NCI-H1092 treated with DMSO at 0.1 percent for 48 hours (cell line): ENCODE results near the gene IL17REL.
"Not testable (repeated sequence)": the region's sequence is repeated elsewhere in the genome, so short reads cannot be mapped to it uniquely, and the experiment has no call there.

Source experiments
- DNase-seq: peaks from one replicate; lab custom pipeline; 2025; lab: John Stamatoyannopoulos, UW

Gene IL17REL

GRCh38 chr22:49956418-49956770 is 56.2 kb downstream of the IL17REL start:
- no peak for DNase-seq

- no peak for DNase-seq
Measured at GRCh38 chr22:49955581-49956417, 56.8 kb downstream of the IL17REL start.

GRCh38 chr22:49954991-49955580 is 57.5 kb downstream of the IL17REL start:
- DNase-seq = no peak

- DNase-seq = no peak
Measured at GRCh38 chr22:49954354-49954753, 58.2 kb downstream of the IL17REL start.

DNA sequence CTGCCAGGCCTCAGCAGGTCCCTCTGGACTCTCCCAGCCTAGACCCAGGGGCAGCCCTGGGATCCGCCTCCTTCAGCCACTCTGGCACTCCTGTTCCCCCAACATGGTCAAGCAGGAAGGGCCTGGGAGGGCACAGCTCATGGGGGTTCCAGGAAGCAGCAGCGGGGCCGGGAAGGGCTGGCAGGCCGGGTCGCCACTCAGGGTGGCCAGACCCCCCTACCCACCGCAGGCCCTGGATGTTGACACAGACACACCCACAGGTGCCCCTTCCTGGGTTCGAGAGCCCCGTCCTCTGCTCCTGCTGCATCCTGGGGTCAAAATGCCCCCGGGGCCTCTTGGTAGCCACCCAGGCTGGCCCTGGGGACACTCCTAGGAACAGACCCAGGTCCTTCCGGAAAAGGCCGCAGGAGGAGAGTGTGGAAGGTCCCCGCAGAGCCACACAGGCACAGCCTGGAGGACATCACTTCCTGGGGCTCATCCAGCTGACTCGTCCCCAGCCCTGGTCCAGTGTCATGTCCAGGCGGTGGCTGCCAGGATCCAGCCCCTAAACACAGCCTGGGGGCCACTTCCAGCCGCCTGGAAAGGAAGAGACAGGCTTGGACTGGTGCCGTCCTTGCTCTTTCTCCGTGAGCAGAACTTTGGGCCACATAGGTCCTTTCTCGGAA is 58.8 kb downstream of the IL17REL start:
- no peak for DNase-seq

GRCh38 chr22:49953027-49953679 is 59.4 kb downstream of the IL17REL start:
- DNase-seq = no peak

- DNase-seq = no peak
Measured at GRCh38 chr22:49951986-49952896, 60.3 kb downstream of the IL17REL start.

GRCh38 chr22:49951678-49951985 is 60.9 kb downstream of the IL17REL start:
- no peak for DNase-seq

DNA sequence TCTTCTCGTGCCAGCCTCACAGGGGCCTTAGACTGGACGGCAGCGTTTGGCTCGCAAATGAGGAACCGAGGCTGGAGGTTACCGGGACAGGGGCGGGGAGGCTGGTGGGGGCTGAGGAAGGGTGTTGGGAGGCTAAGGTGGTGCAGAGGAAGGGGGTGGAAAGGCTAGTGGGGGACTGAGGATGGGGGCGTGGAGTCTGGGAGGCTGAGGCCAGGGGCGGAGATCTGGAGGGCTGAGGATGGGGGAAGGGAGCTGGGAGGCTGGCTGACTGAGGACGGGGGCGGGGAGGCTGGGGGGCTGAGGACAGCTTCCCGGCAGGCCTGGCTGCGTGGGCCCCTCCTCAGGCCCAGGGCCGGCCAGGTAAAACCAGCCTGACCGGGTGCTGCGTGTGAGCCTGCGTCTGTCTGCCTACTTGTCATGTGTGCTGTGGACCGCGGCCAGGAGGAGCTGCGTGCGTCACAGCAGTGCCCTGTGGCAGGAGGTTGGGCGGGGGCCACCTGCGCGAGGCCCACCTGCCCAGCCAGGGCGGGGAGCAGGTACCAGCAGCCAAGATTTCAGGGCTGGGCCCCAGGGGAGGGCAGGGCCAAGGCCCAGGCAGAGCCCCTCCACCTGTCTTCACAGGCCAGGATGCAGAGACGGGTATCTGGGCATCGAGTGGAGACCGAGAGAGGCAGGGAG is 61.4 kb downstream of the IL17REL start:
- DNase-seq = no peak

DNA sequence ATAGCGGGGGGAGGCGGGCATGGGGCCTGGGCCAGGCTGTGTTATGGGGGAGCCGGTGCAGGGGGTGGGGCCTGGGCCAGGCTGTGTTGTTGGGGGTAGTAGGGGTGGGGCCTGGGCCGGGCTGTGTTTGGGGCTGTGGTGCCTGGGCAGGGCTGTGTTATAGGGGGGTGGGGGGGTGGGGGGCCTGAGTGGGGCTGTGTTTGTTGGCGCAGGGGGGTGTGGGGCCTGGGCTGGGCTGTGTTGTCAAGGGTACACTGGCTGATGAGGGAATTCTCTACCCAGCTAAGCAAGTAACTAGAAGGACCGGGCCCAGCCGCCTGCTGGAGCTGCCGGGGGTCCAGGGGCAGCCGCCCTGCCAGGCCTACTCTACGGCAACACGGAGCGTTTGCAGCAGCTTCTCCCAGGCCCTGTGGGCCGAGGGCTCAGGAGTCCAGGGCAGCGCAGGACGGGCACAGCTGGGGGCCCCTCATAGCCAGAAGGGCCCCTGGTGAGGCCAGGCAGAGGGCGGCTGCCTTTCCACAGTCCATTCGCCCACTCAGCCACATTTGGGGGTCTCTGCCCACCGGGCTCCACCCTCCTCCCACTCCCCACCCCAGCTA is 62.1 kb downstream of the IL17REL start:
- no peak for DNase-seq

DNA sequence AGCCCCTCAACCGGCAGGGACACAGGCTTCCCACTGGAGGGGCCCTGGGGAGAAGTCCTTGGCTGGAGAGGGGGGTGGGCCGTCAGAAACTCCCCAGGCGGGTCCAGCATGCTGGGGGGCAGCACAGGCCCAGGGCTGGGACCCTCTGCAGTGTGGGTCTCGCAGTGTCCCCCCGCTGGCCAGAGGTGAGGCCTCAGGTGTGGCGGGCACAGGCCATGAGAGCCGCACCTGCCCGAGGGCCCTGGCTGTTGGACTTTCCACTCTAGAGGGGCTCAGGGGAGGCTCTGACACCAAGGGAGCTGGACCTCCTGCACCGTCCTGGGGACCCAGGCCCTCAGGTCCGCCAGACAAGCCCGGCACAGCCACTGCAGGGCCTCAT is 62.7 kb downstream of the IL17REL start:
- no peak for DNase-seq

DNA sequence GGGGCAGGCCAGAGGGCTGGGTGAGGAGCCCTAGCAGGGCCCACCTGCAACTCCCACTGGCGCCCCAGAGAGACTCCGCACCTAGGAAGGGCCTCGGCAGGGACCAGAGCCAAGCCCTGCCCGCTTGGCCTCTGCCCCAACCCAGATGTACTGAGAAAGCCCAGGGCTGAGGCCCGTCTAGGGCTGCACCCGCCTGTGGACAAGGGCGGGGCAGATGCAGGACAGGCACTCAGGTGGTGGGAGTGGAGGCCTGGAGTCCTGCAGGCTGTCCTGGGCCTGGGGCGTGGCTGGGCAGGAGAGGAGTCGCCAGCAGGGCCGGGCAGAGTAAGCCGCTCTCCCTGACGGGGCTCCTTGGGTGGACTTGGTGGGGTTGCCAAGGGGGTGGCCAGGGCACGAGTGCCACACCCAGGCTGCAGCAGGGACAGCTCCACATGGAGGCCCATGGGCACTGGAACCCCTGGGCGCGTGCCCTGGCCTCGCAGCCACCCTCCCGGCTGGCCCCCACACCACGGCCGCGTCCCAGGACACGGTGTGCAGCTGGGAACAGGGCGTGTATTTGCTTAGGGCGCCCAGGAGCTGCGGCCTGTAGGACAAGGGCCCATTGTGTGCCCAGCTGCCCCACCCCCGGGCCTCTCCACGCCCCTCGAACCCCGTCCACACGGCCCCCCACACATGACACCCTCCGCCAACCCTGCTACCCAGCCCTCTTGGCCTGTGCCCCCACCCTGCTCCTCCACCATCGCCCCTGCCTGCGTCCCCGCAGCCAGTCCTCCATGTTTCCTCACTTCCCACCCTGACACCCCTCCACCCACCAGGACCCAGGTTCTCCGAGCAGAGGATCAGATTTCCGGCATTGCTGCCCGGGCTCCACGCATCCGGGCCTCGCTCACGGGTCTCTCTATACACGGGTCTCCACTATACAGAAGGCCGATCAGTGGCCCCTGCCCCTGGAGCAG is 63.3 kb downstream of the IL17REL start:
- no peak for DNase-seq

DNA sequence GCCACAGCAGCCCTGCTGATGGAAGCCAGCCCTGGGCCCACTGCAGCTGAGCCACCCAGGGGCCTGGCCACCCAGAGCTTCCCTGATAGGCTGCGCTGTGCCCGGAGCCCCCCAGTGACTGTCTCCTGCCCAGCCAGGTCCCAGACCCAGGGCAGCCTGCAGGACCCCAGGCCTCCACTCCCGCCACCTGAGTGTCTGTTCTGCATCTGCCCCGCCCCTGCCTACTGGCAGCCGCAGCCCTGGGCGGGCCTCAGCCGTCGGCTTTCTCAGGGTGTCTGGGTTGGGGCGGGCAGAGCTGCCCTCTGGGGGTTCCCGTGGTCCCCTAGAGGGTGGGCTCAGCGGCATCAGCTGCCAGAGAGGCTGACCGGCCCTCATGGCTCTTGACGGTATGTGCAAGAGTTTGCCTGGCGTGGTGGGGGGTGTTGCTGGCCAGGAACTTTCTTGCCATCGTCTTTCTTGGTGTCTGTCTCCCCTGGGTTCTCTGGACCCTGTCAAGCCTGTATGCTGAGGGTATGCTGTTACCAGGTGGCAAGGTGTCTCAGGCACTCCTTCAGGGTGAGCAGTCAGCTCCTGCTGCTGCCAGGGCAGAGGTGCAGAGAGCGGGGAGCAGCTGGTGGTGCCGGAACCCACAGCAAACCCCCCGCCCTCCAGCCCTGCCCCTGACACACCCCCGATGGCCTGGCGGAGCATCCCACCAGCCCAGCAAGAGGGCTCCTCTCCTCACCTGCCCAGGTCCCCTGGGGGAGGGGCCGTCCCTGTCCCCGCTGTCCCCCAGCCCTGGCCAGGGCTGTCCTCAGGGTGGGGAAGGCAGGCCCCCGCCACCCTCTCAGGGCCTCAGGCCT is 64.2 kb downstream of the IL17REL start:
- DNase-seq = no peak

- no peak for DNase-seq
Measured at GRCh38 chr22:49947296-49947622, 65.3 kb downstream of the IL17REL start.

- DNase-seq = no peak
Measured at GRCh38 chr22:49946612-49947295, 65.8 kb downstream of the IL17REL start.

GRCh38 chr22:49945042-49945794 is 67.3 kb downstream of the IL17REL start:
- not testable (repeated sequence) for DNase-seq
